ENCODE data around the gene C5orf58. TPM values are rescaled to one million over a fixed set of nuclear protein-coding genes. Genes with fewer than 3 reads are reported as not detected.

C5orf58 gene
- not detected for total RNA-seq

- Histone ChIP-seq H3K9me3 (no peaks in the 10 kb centered on the region), H3K27ac (no peak within 1 kb of the TSS), H3K36me3 (no peaks in the 10 kb centered on the region), H3K27me3 (no peaks in the 10 kb centered on the region), H3K4me1 (no peaks in the 10 kb centered on the region), H3K4me3 (no peak within 1 kb of the TSS)
- DNase-seq = no peak
- no peak for TF ChIP-seq POLR2A (IDR thresholded peaks at IDR 0.05)
- TF ChIP-seq CTCF (IDR thresholded peaks at IDR 0.05) = no peak
- intact Hi-C loops (cut with DNase I; ENCODE audit: low total_unique reads) = no loop called here
Observed at GRCh38 chr5:170232786-170233185, at the start of gene C5orf58. TSS of gene C5orf58 (plus strand) at chr5:170232985. CDS start at chr5:170234977, 1,992 bp downstream.

GRCh38 chr5:170183816-170184687 lies 48.7 kb upstream of the C5orf58 start:
- intact Hi-C loops (cut with DNase I; ENCODE audit: low total_unique reads) = no loop called here
- DNase-seq = peak; percentile 16 to 18
- H3K4me3 ChIP-seq = no peak overlapping the region

GRCh38 chr5:170184737-170185136 lies 48.0 kb upstream of the C5orf58 start:
- no peak overlapping the region for H3K27ac ChIP-seq
- TF ChIP-seq POLR2A (IDR thresholded peaks at IDR 0.05) (no peak), CTCF (IDR thresholded peaks at IDR 0.05) (no peak)
- H3K9me3 ChIP-seq = no peaks in the 10 kb centered on the region
- H3K4me1 ChIP-seq = no peaks in the 10 kb centered on the region
- intact Hi-C loops (cut with DNase I; ENCODE audit: low total_unique reads) = no loop called here
- DNase-seq = no peak
- no peaks in the 10 kb centered on the region for H3K36me3 ChIP-seq
- no peak overlapping the region for H3K4me3 ChIP-seq
- H3K27me3 ChIP-seq = no peaks in the 10 kb centered on the region

More at GRCh38 chr5:170183816-170184687, 48.7 kb upstream of the C5orf58 start:
- TF ChIP-seq CTCF (IDR thresholded peaks at IDR 0.05) (peak in 2 of 4 experiments; percentile 41 to 46), POLR2A (IDR thresholded peaks at IDR 0.05) (no peak)
- Histone ChIP-seq H3K4me1 (no peaks in the 10 kb centered on the region), H3K36me3 (no peaks in the 10 kb centered on the region), H3K27me3 (no peaks in the 10 kb centered on the region), H3K9me3 (no peaks in the 10 kb centered on the region), H3K27ac (no peak overlapping the region)

GRCh38 chr5:170186156-170186555 lies 46.6 kb upstream of the C5orf58 start:
- TF ChIP-seq POLR2A (IDR thresholded peaks at IDR 0.05) = no peak
- no peak for TF ChIP-seq CTCF (IDR thresholded peaks at IDR 0.05)
- Histone ChIP-seq H3K27ac (no peak overlapping the region), H3K36me3 (no peaks in the 10 kb centered on the region), H3K4me1 (no peaks in the 10 kb centered on the region), H3K9me3 (no peaks in the 10 kb centered on the region), H3K4me3 (no peak overlapping the region), H3K27me3 (no peaks in the 10 kb centered on the region)
- DNase-seq = no peak
- intact Hi-C loops (cut with DNase I; ENCODE audit: low total_unique reads) = no loop called here

GRCh38 chr5:170186856-170187255 lies 45.9 kb upstream of the C5orf58 start:
- no peak for TF ChIP-seq POLR2A (IDR thresholded peaks at IDR 0.05)
- no peak for TF ChIP-seq CTCF (IDR thresholded peaks at IDR 0.05)
- no peak for DNase-seq
- Histone ChIP-seq H3K27me3 (no peaks in the 10 kb centered on the region), H3K27ac (no peak overlapping the region), H3K9me3 (no peaks in the 10 kb centered on the region), H3K4me3 (no peak overlapping the region), H3K36me3 (no peaks in the 10 kb centered on the region), H3K4me1 (no peaks in the 10 kb centered on the region)
- intact Hi-C loops (cut with DNase I; ENCODE audit: low total_unique reads) = no loop called here

Data from uterus (tissue), 4 donors.